Activated CD8-positive, alpha-beta T cell treated with anti-CD3 and anti-CD28 coated beads for 36 hours (primary cell): Measurements from ENCODE around the gene FRS2. TPM values are rescaled to one million over a fixed set of nuclear protein-coding genes. Genes with fewer than 3 reads are reported as not detected.

Experiments used
- ATAC-seq: fragments of 200-7000 bp; cut with Tn5 transposase; one replicate; pipeline ENCODE4 v1.10.0; 2021; ENCODE audit warnings: mild to moderate bottlenecking, moderate library complexity
- CTCF ChIA-PET: fragments of 350-600 bp; sonication (Branson Sonifier 250); formaldehyde crosslinking; loops from one replicate; lab custom pipeline; 2021; ENCODE audit warnings: antibody characterized with exemption; lab: Charles Lee
- POLR2A ChIA-PET: fragments of 350-600 bp; sonication (Branson Sonifier 250); formaldehyde crosslinking; loops from one replicate; lab custom pipeline; 2021; ENCODE audit warnings: antibody characterized with exemption; lab: Charles Lee
- DNase-seq: peaks from one replicate; pipeline ENCODE4 v3.0.0-alpha.2; 2020
- H3K27ac Mint-ChIP-seq: one replicate; pipeline ENCODE4 v1.8.0; 2021; ENCODE audit warnings: mild to moderate bottlenecking, mixed read lengths
- H3K27me3 Mint-ChIP-seq: one replicate; pipeline ENCODE4 v1.8.0; 2021; ENCODE audit warnings: mixed read lengths
- H3K36me3 Mint-ChIP-seq: one replicate; pipeline ENCODE4 v1.8.0; 2021; ENCODE audit warnings: low read depth, mixed read lengths
- H3K4me1 Mint-ChIP-seq: one replicate; pipeline ENCODE4 v1.8.0; 2021; ENCODE audit warnings: low read depth, mixed read lengths
- H3K4me3 Mint-ChIP-seq: one replicate; pipeline ENCODE4 v1.8.0; 2021; ENCODE audit warnings: mild to moderate bottlenecking, moderate library complexity, mixed read lengths
- H3K9me3 Mint-ChIP-seq: one replicate; pipeline ENCODE4 v1.8.0; 2021; ENCODE audit warnings: mixed read lengths
- CTCF ChIP-seq: fragments of 200-600 bp; IDR thresholded peaks from one replicate; pipeline ENCODE4 v1.8.0; 2022; ENCODE audit warnings: antibody characterized with exemption, mild to moderate bottlenecking
- intact Hi-C: fragments of 100-400 bp; cut with micrococcal nuclease; formaldehyde crosslinking; loops from one replicate; pipeline ENCODE4 v1.10.0; 2022
- total RNA-seq, 2 experiments: library from RNA; stranded (reverse); gene quantifications; one replicate each; pipeline ENCODE4 v1.2.3, GENCODE V29; 2021

Gene FRS2
- total RNA-seq, 2 experiments from 2014 or later, result 8.3 to 10.5 TPM

GRCh38 chr12:69548687-69549086, 78.5 kb downstream of the FRS2 start:
- no peak for ATAC-seq
- Mint-ChIP-seq H3K27ac (no peak overlapping the region), H3K27me3 (no peaks in the 10 kb centered on the region), H3K4me1 (peaks cover 10% of the 10 kb centered on the region), H3K9me3 (peaks cover 6% of the 10 kb centered on the region), H3K36me3 (peaks cover 8% of the 10 kb centered on the region), H3K4me3 (no peak overlapping the region)
- ChIA-PET CTCF (interaction anchor here (0.6 to 1.5 kb wide), 3 partner anchors 22 to 350 kb away, joined by 3 to 4 read pairs (median 3); no protein-coding TSS in a partner anchor), POLR2A (no interaction called here)
- no peak for DNase-seq
- TF ChIP-seq CTCF, result no peak
- intact Hi-C loops, result no loop called here

GRCh38 chr12:69550569-69551350, 80.6 kb downstream of the FRS2 start:
- ChIA-PET POLR2A (no interaction called here), CTCF (interaction anchor here (0.8 to 1.3 kb wide), 3 partner anchors 9 to 80 kb away, joined by 3 read pairs; partner anchors contain the start of gene FRS2)
- H3K36me3 Mint-ChIP-seq, result peaks cover 7% of the 10 kb centered on the region
- no peaks in the 10 kb centered on the region for H3K27me3 Mint-ChIP-seq
- ATAC-seq (no peak), DNase-seq (no peak)
- no peak overlapping the region for H3K27ac Mint-ChIP-seq
- no peak for TF ChIP-seq CTCF
- H3K9me3 Mint-ChIP-seq, result peaks cover 2% of the 10 kb centered on the region
- H3K4me1 Mint-ChIP-seq, result peaks cover 10% of the 10 kb centered on the region
- intact Hi-C loops, result no loop called here
- no peak overlapping the region for H3K4me3 Mint-ChIP-seq

- ATAC-seq (no peak), DNase-seq (no peak)
- Mint-ChIP-seq H3K4me3 (no peak overlapping the region), H3K27ac (no peak overlapping the region), H3K9me3 (no peaks in the 10 kb centered on the region), H3K4me1 (peaks cover 3% of the 10 kb centered on the region), H3K27me3 (no peaks in the 10 kb centered on the region), H3K36me3 (no peaks in the 10 kb centered on the region)
- intact Hi-C loops, result no loop called here
- TF ChIP-seq CTCF, result no peak
- CTCF ChIA-PET, result interaction anchor here (1.4 to 3.1 kb wide), 5 partner anchors 12 to 86 kb away, joined by 3 to 22 read pairs (median 4); no protein-coding TSS in a partner anchor
- POLR2A ChIA-PET, result no interaction called here
Observed at GRCh38 chr12:69553628-69554248, 83.5 kb downstream of the FRS2 start.

GRCh38 chr12:69555461-69555860, 85.3 kb downstream of the FRS2 start:
- Mint-ChIP-seq H3K36me3 (no peaks in the 10 kb centered on the region), H3K4me1 (no peaks in the 10 kb centered on the region), H3K9me3 (no peaks in the 10 kb centered on the region), H3K27ac (no peak overlapping the region), H3K27me3 (no peaks in the 10 kb centered on the region), H3K4me3 (no peak overlapping the region)
- ChIA-PET CTCF (interaction anchor here (1.5 to 3.1 kb wide), 3 partner anchors 11 to 84 kb away, joined by 3 to 22 read pairs (median 8); no protein-coding TSS in a partner anchor), POLR2A (no interaction called here)
- intact Hi-C loops, result no loop called here
- TF ChIP-seq CTCF, result no peak
- DNase-seq (no peak), ATAC-seq (no peak)

GRCh38 chr12:69556383-69556782, 86.2 kb downstream of the FRS2 start:
- ATAC-seq (no peak), DNase-seq (no peak)
- Mint-ChIP-seq H3K4me3 (no peak overlapping the region), H3K36me3 (no peaks in the 10 kb centered on the region), H3K27ac (no peak overlapping the region), H3K4me1 (no peaks in the 10 kb centered on the region), H3K9me3 (no peaks in the 10 kb centered on the region), H3K27me3 (no peaks in the 10 kb centered on the region)
- intact Hi-C loops, result no loop called here
- TF ChIP-seq CTCF, result no peak
- ChIA-PET CTCF (interaction anchor here (3.1 kb wide), 1 partner anchor 14 kb away, joined by 22 read pairs; no protein-coding TSS in a partner anchor), POLR2A (no interaction called here)
